GM12878 (cell line): Measurements from ENCODE around the gene RLIM. TPM values are rescaled to one million over a fixed set of nuclear protein-coding genes. Genes with fewer than 3 reads are reported as not detected.

Source experiments
- ATAC-seq: fragments of 200-7000 bp; cut with Tn5 transposase; 3 replicates; pipeline ENCODE4 v1.9.1; 2020; ENCODE audit warnings: mild to moderate bottlenecking, moderate library complexity
- BruUV-seq: library from RNA; stranded (reverse); fragments of 400-500 nt; replicated peaks from 2 replicates; lab custom pipeline; 2021; lab: Mats Ljungman, UMichigan
- CTCF ChIA-PET: fragments of 300-600 bp; sonication (Branson Sonifier 250); formaldehyde crosslinking; extraction: SDS; loops from one replicate; lab custom pipeline; 2021; ENCODE audit warnings: inconsistent platforms; lab: Yijun Ruan, JAX
- POLR2A ChIA-PET: fragments of 350-600 bp; formaldehyde crosslinking; extraction: SDS; loops from one replicate; lab custom pipeline; 2021; ENCODE audit warnings: inconsistent platforms; lab: Charles Lee
- RAD21 ChIA-PET: fragments of 300-600 bp; sonication (Branson Sonifier 250); formaldehyde crosslinking; loops from one replicate; lab custom pipeline; 2023; ENCODE audit warnings: antibody characterized with exemption; ENCODE audit not compliant: unreplicated experiment; lab: Charles Lee
- SMC1A ChIA-PET: fragments of 300-600 bp; sonication (Branson Sonifier 250); formaldehyde crosslinking; loops from one replicate; lab custom pipeline; 2023; ENCODE audit not compliant: unreplicated experiment, uncharacterized antibody; lab: Charles Lee
- DNase-seq: peaks from one replicate; pipeline ENCODE4 v3.0.0-alpha.2; 2011; ENCODE audit warnings: low read depth, low spot score
- FAIRE-seq: peaks from 3 replicates; lab custom pipeline; 2011; peaks lifted over from hg19 to GRCh38; lab: Jason Lieb, UNC
- H2AFZ ChIP-seq: 2 replicates; pipeline ENCODE4 v1.6.0; 2011; ENCODE audit warnings: low read depth, low read length, control low read depth; ENCODE audit not compliant: control insufficient read depth
- H3K27ac ChIP-seq: 2 replicates; pipeline ENCODE4 v1.5.1; 2011; ENCODE audit warnings: control low read depth; ENCODE audit not compliant: control insufficient read depth, insufficient read depth
- H3K27me3 ChIP-seq, 2 experiments: replicated peaks in 1 of 2; 2 replicates each; pipeline versions ENCODE4 v1.6.0 to v1.6.1; 2011; ENCODE audit warnings: low read length in 1 of 2; ENCODE audit not compliant: control insufficient read depth in 2 of 2, insufficient read depth in 2 of 2
- H3K36me3 ChIP-seq, 2 experiments: 2 replicates each; pipeline ENCODE4 v1.5.1; 2011; ENCODE audit warnings: low read length in 1 of 2; ENCODE audit not compliant: control insufficient read depth in 2 of 2, insufficient read depth in 2 of 2
- H3K4me1 ChIP-seq: 2 replicates; pipeline ENCODE4 v1.6.1; 2011; ENCODE audit warnings: mild to moderate bottlenecking, low read length, moderate library complexity, mixed read lengths; ENCODE audit not compliant: control insufficient read depth, insufficient read depth
- H3K4me2 ChIP-seq: 2 replicates; pipeline ENCODE4 v1.6.0; 2011; ENCODE audit warnings: control low read depth; ENCODE audit not compliant: control insufficient read depth, insufficient read depth
- H3K4me3 ChIP-seq: fragments of 200-600 bp; sonication (generic); 2 replicates; pipeline ENCODE4 v1.5.1; 2016
- H3K79me2 ChIP-seq: 2 replicates; pipeline ENCODE4 v1.6.0; 2011; ENCODE audit warnings: low read length; ENCODE audit not compliant: control insufficient read depth, insufficient read depth
- H3K9ac ChIP-seq: 2 replicates; pipeline ENCODE4 v1.8.0; 2011; ENCODE audit warnings: low read length, control low read depth, mixed read lengths; ENCODE audit not compliant: control insufficient read depth, insufficient read depth
- H3K9me3 ChIP-seq: replicated peaks from 3 replicates; pipeline ENCODE4 v1.5.1; 2011; ENCODE audit warnings: mild to moderate bottlenecking, low read length; ENCODE audit not compliant: control insufficient read depth, insufficient read depth
- H4K20me1 ChIP-seq: 2 replicates; pipeline ENCODE4 v1.6.0; 2011; ENCODE audit not compliant: control insufficient read depth, insufficient read depth
- CEBPZ ChIP-seq: fragments of 150-350 bp; IDR thresholded peaks from 2 replicates; pipeline ENCODE4 v1.6.1; 2016; ENCODE audit warnings: low read depth, low read length
- CHD4 ChIP-seq: fragments of 200-600 bp; sonication (generic); IDR thresholded peaks from 2 replicates; pipeline ENCODE4 v1.6.1; 2016; ENCODE audit warnings: mild to moderate bottlenecking
- HCFC1 ChIP-seq: fragments of 150-350 bp; IDR thresholded peaks from 2 replicates; pipeline ENCODE4 v1.6.1; 2014; ENCODE audit warnings: low read length
- HDGF ChIP-seq: fragments of 450-650 bp; IDR thresholded peaks from 2 replicates; pipeline ENCODE4 v1.6.1; 2016; ENCODE audit warnings: antibody characterized with exemption
- MEF2B ChIP-seq: fragments of 450-650 bp; IDR thresholded peaks from 2 replicates; pipeline ENCODE4 v1.6.1; 2018; ENCODE audit warnings: mild to moderate bottlenecking, moderate library complexity; ENCODE audit not compliant: partially characterized antibody, poor library complexity, severe bottlenecking
- MTA2 ChIP-seq: fragments of 450-650 bp; IDR thresholded peaks from 2 replicates; pipeline ENCODE4 v1.6.1; 2016; ENCODE audit warnings: low read depth, mild to moderate bottlenecking, moderate library complexity
- NFIC ChIP-seq: IDR thresholded peaks from 2 replicates; pipeline ENCODE4 v1.6.1; 2012; ENCODE audit warnings: low read depth, mild to moderate bottlenecking, inconsistent platforms, low read length, moderate library complexity
- NFYB ChIP-seq: IDR thresholded peaks from 2 replicates; pipeline ENCODE4 v1.6.1; 2011; ENCODE audit warnings: low read depth, mild to moderate bottlenecking, low read length, improper control_type of control experiment, moderate library complexity; ENCODE audit not compliant: insufficient read depth
- PAX5 ChIP-seq: IDR thresholded peaks from 2 replicates; pipeline ENCODE4 v1.6.1; 2011; ENCODE audit warnings: low read depth, low read length, borderline replicate concordance
- SIN3A ChIP-seq: IDR thresholded peaks from 2 replicates; pipeline ENCODE4 v1.6.1; 2012; ENCODE audit warnings: low read depth, low read length, improper control_type of control experiment
- SPI1 ChIP-seq: IDR thresholded peaks from 2 replicates; pipeline ENCODE4 v1.6.1; 2011; ENCODE audit warnings: low read depth, mild to moderate bottlenecking, low read length, moderate library complexity, borderline replicate concordance; ENCODE audit not compliant: insufficient read depth
- STAT1 ChIP-seq: fragments of 450-650 bp; conservative IDR thresholded peaks from 2 replicates; pipeline ENCODE4 v1.6.1; 2014; ENCODE audit warnings: antibody characterized with exemption, mild to moderate bottlenecking
- in situ Hi-C: fragments of 300-500 bp; cut with MboI; formaldehyde crosslinking; loops from 9 replicates; pipeline ENCODE4 v1.14.3; 2018; ENCODE audit warnings: mixed read lengths
- intact Hi-C: fragments of 100-400 bp; cut with micrococcal nuclease; formaldehyde crosslinking; loops from one replicate; pipeline ENCODE4 v1.14.2; 2022; ENCODE audit not compliant: unreplicated experiment
- polyA plus RNA-seq, 11 experiments: library from polyadenylated mRNA; depleted of rRNA in 4 of 11; unstranded in 6 of 11; stranded (reverse) in 5 of 11; fragments of >200 nt; fragmentation: Nextera tagmentation in 4 of 11; fragmentation: Illumina TruSeq in 1 of 11; extraction: Ambion mirVana in 4 of 11; extraction: Trizol in 1 of 11; gene quantifications; 1 replicate in 1 of 11; 2 replicates in 10 of 11; pipeline versions ENCODE4 v1.2.1 to v1.2.3, GENCODE V29; 2011 to 2016; ENCODE audit warnings: inconsistent platforms in 2 of 11, missing spikeins in 2 of 11, low read depth in 1 of 11
- total RNA-seq, 4 experiments: library from RNA; depleted of rRNA in 3 of 4; stranded (reverse); fragments of >200 nt in 3 of 4; fragmentation: Illumina TruSeq in 1 of 4; extraction: Trizol in 1 of 4; gene quantifications; 2 replicates each; pipeline versions ENCODE4 v1.2.1 to v1.2.3, GENCODE V29; 2013 to 2021
- TF ChIP-seq, protein P1 (sequence below): fragments of 450-650 bp; formaldehyde crosslinking; IDR thresholded peaks from 2 replicates; pipeline ENCODE4 v1.5.0; 2022; ENCODE audit warnings: mild to moderate bottlenecking, missing genetic modification characterization
- TF ChIP-seq, protein P2 (sequence below): IDR thresholded peaks from 2 replicates; pipeline ENCODE4 v1.6.1; 2011; ENCODE audit warnings: mild to moderate bottlenecking, low read depth, low read length, moderate library complexity; ENCODE audit not compliant: insufficient replicate concordance

Gene RLIM
- total and polyA plus RNA-seq, 10 of the 15 experiments (the other 5 are each of a cell fraction or from before 2014, with no cell fraction given) = 4.0 to 33.9 (median 15.1) TPM

DNA sequence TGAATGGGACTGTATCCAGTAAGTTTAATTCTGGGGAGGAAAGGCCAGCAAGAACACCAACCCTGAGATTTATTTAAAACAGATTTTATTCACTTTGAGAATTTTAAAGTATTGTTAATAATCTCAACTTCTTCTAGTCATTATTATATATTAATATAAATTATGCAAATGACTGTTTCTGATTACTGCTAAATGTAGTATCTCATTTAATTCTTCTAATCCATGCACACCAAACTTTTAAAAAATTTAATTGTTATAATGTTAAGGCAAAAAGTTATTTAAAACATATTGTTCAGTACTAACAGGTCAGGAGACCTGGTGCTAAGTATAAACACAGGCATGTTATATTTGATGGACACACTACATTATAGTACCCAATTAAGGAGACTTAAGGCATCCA is 8.1 kb downstream of the RLIM start:
- no peak overlapping the region for H3K27ac ChIP-seq
- no peaks in the 10 kb centered on the region for H3K27me3 ChIP-seq
- intact Hi-C loops (no loop called here), in situ Hi-C loops (no loop called here)
- H3K9me3 ChIP-seq = no peaks in the 10 kb centered on the region; the same call in 2 of the 3 replicates
- no peak for FAIRE-seq
- H4K20me1 ChIP-seq = no peaks in the 10 kb centered on the region
- CTCF ChIA-PET = no interaction called here
- no peaks in the 10 kb centered on the region for H3K4me1 ChIP-seq
- no peaks in the 10 kb centered on the region for H3K36me3 ChIP-seq
- H3K9ac ChIP-seq = no peak overlapping the region
- SMC1A ChIA-PET = no interaction called here
- H3K79me2 ChIP-seq = peaks cover 54% of the 10 kb centered on the region
- no peak for DNase-seq
- H2AFZ ChIP-seq = no peak overlapping the region
- no peak for ATAC-seq
- no peak overlapping the region for H3K4me2 ChIP-seq
- no peak overlapping the region for H3K4me3 ChIP-seq
- POLR2A ChIA-PET = no interaction called here
- RAD21 ChIA-PET = no interaction called here
- no TSS peak for BruUV-seq
- TF ChIP-seq, protein P1, sequence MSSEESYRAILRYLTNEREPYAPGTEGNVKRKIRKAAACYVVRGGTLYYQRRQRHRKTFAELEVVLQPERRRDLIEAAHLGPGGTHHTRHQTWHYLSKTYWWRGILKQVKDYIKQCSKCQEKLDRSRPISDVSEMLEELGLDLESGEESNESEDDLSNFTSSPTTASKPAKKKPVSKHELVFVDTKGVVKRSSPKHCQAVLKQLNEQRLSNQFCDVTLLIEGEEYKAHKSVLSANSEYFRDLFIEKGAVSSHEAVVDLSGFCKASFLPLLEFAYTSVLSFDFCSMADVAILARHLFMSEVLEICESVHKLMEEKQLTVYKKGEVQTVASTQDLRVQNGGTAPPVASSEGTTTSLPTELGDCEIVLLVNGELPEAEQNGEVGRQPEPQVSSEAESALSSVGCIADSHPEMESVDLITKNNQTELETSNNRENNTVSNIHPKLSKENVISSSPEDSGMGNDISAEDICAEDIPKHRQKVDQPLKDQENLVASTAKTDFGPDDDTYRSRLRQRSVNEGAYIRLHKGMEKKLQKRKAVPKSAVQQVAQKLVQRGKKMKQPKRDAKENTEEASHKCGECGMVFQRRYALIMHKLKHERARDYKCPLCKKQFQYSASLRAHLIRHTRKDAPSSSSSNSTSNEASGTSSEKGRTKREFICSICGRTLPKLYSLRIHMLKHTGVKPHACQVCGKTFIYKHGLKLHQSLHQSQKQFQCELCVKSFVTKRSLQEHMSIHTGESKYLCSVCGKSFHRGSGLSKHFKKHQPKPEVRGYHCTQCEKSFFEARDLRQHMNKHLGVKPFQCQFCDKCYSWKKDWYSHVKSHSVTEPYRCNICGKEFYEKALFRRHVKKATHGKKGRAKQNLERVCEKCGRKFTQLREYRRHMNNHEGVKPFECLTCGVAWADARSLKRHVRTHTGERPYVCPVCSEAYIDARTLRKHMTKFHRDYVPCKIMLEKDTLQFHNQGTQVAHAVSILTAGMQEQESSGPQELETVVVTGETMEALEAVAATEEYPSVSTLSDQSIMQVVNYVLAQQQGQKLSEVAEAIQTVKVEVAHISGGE (CRISPR knock-in tag) = no peak
- TF ChIP-seq NFIC = no peak
- no peak for TF ChIP-seq SIN3A
- no peak for TF ChIP-seq SPI1
- no peak for TF ChIP-seq CHD4
- TF ChIP-seq PAX5 = no peak
- TF ChIP-seq MTA2 = no peak
- TF ChIP-seq STAT1 = no peak
- TF ChIP-seq NFYB = no peak
- TF ChIP-seq, protein P2, sequence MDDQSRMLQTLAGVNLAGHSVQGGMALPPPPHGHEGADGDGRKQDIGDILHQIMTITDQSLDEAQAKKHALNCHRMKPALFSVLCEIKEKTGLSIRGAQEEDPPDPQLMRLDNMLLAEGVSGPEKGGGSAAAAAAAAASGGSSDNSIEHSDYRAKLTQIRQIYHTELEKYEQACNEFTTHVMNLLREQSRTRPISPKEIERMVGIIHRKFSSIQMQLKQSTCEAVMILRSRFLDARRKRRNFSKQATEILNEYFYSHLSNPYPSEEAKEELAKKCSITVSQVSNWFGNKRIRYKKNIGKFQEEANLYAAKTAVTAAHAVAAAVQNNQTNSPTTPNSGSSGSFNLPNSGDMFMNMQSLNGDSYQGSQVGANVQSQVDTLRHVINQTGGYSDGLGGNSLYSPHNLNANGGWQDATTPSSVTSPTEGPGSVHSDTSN = no peak
- TF ChIP-seq MEF2B = no peak
- TF ChIP-seq HCFC1 = no peak
- no peak for TF ChIP-seq HDGF
- no peak for TF ChIP-seq CEBPZ
